Measurements from ENCODE around the gene LAMA5.
A peak's percentile ranks its signal among the peaks of the same experiment; 100 is the strongest.

GRCh38 chr20:62401331-62401779 is 34.2 kb upstream of the LAMA5 start:
- TF ChIP-seq CTCF (IDR thresholded peaks at IDR 0.05; ENCODE audit: poor library complexity): peak; percentile 9
- TF ChIP-seq EZH2 (IDR thresholded peaks at IDR 0.05; ENCODE audit: borderline replicate concordance): no peak
- no peak for TF ChIP-seq EZH2phosphoT487 (IDR thresholded peaks at IDR 0.05; ENCODE audit: low read depth, severe bottlenecking, unreplicated experiment)
